Panc1 (cell line): ENCODE results near the gene KCTD6. TPM values are rescaled to one million over a fixed set of nuclear protein-coding genes. Genes with fewer than 3 reads are reported as not detected.
A peak's percentile ranks its signal among the peaks of the same experiment; 100 is the strongest.

Experiments
- ATAC-seq: fragments of 200-7000 bp; cut with Tn5 transposase; 2 replicates; pipeline ENCODE4 v1.9.1; 2020; ENCODE audit warnings: mild to moderate bottlenecking, moderate library complexity
- Bru-seq: library from RNA; stranded (reverse); fragments of 400-500 nt; gene quantifications from one replicate; lab custom pipeline; 2021; lab: Mats Ljungman, UMichigan
- BruChase-seq, 2 experiments: library from RNA; stranded (reverse); fragments of 400-500 nt; gene quantifications; one replicate each; lab custom pipeline; 2021; lab: Mats Ljungman, UMichigan
- BruUV-seq: library from RNA; stranded (reverse); fragments of 400-500 nt; replicated peaks from 2 replicates; lab custom pipeline; 2021; lab: Mats Ljungman, UMichigan
- CTCF ChIA-PET: fragments of 300-600 bp; sonication (Branson Sonifier 250); formaldehyde crosslinking; loops from one replicate; lab custom pipeline; 2022; ENCODE audit warnings: antibody characterized with exemption; lab: Charles Lee
- POLR2A ChIA-PET: fragments of 300-600 bp; sonication (Branson Sonifier 250); formaldehyde crosslinking; loops from one replicate; lab custom pipeline; 2022; ENCODE audit warnings: antibody characterized with exemption; lab: Charles Lee
- DNase-seq: peaks from one replicate; pipeline ENCODE4 v3.0.0-alpha.2; 2010; ENCODE audit warnings: low read depth, low spot score
- H3K27ac ChIP-seq: 2 replicates; pipeline ENCODE4 v1.5.1; 2011; ENCODE audit warnings: mild to moderate bottlenecking, low read length, inconsistent platforms
- H3K27me3 ChIP-seq: fragments of 200-500 bp; sonication (Bioruptor generic); 2 replicates; pipeline ENCODE4 v1.6.0; 2014; ENCODE audit warnings: low read length, inconsistent platforms; ENCODE audit not compliant: control insufficient read depth, insufficient read depth
- H3K36me3 ChIP-seq: fragments of 200-500 bp; sonication (Bioruptor generic); 2 replicates; pipeline ENCODE4 v1.5.1; 2014; ENCODE audit warnings: inconsistent platforms, mild to moderate bottlenecking, low read length, moderate library complexity; ENCODE audit not compliant: control insufficient read depth, insufficient read depth
- H3K4me1 ChIP-seq: 2 replicates; pipeline ENCODE4 v1.5.1; 2011; ENCODE audit warnings: inconsistent platforms, mild to moderate bottlenecking, low read length, moderate library complexity; ENCODE audit not compliant: control insufficient read depth, insufficient read depth
- H3K4me3 ChIP-seq, 2 experiments: 2 replicates each; pipeline ENCODE4 v1.5.1; 2011 to 2012; ENCODE audit warnings: low read depth in 2 of 2, low read length in 2 of 2, mild to moderate bottlenecking in 2 of 2, inconsistent platforms in 1 of 2, moderate library complexity in 1 of 2
- H3K9me3 ChIP-seq: fragments of 200-500 bp; sonication (Bioruptor generic); 2 replicates; pipeline ENCODE4 v1.5.1; 2014; ENCODE audit warnings: low read depth, mild to moderate bottlenecking, inconsistent platforms, low read length, moderate library complexity; ENCODE audit not compliant: control insufficient read depth, insufficient read depth
- POLR2AphosphoS5 ChIP-seq: IDR thresholded peaks from 2 replicates; pipeline ENCODE4 v1.6.1; 2012; ENCODE audit warnings: mild to moderate bottlenecking, low read depth, low read length, moderate library complexity
- REST ChIP-seq, 2 experiments: IDR thresholded peaks; 2 replicates each; pipeline ENCODE4 v1.6.1; 2011 to 2012; ENCODE audit warnings: low read depth in 2 of 2, control low read depth in 1 of 2, low read length in 1 of 2, mild to moderate bottlenecking in 1 of 2, moderate library complexity in 1 of 2; ENCODE audit not compliant: insufficient read depth in 1 of 2
- SIN3A ChIP-seq: IDR thresholded peaks from 2 replicates; pipeline ENCODE4 v1.6.1; 2012; ENCODE audit warnings: low read depth, mild to moderate bottlenecking, low read length, moderate library complexity, borderline replicate concordance; ENCODE audit not compliant: insufficient read depth
- TCF7L2 ChIP-seq: IDR thresholded peaks from 2 replicates; pipeline ENCODE4 v1.6.1; 2011; ENCODE audit warnings: mild to moderate bottlenecking, low read depth, low read length, inconsistent platforms
- in situ Hi-C: cut with HindIII; loops from 2 replicates; pipeline ENCODE4 v1.10.0; 2016; ENCODE audit warnings: low sequenced_read_pairs, low pct_unique_long_range_greater_than_20kb
- intact Hi-C: fragments of 100-400 bp; cut with micrococcal nuclease; formaldehyde crosslinking; loops from one replicate; pipeline ENCODE4 v1.10.0; 2022; ENCODE audit not compliant: unreplicated experiment
- long read RNA-seq: library from polyadenylated mRNA; unstranded; transcript quantifications from one replicate; pipeline ENCODE4 v2.0.0, GENCODE V29; 2021; ENCODE audit not compliant: unreplicated experiment
- polyA plus RNA-seq: library from polyadenylated mRNA; unstranded; fragments of >200 nt; gene quantifications from one replicate; pipeline ENCODE4 v1.2.1, GENCODE V29; 2012; ENCODE audit warnings: missing spikeins; ENCODE audit not compliant: insufficient read length
- total RNA-seq: library from RNA; stranded (reverse); gene quantifications from one replicate; pipeline ENCODE4 v1.2.1, GENCODE V29; 2021; ENCODE audit not compliant: unreplicated experiment
- TF ChIP-seq, protein P1 (sequence below): fragments of 450-650 bp; IDR thresholded peaks from 2 replicates; pipeline ENCODE4 v1.5.1; 2017; ENCODE audit warnings: mild to moderate bottlenecking

Gene KCTD6
- total RNA-seq = 18.3 TPM
- 16.8 TPM for polyA plus RNA-seq
- percentile 89 among the genes with signal in this experiment for Bru-seq, nascent RNA
- percentile 90 among the genes with signal in this experiment for BruChase-seq, experiment 1, labeled RNA remaining after a 2-hour chase
- BruChase-seq, experiment 2, labeled RNA remaining after a 6-hour chase = percentile 76 among the genes with signal in this experiment
- long read RNA-seq, transcript KCTD6-202 (3 exons, 1,533 nt) = major isoform, 31 of 47 reads
- long read RNA-seq, partial matches to known transcripts = 4 of 47 reads
- long read RNA-seq, other reads (novel, unspliced or antisense) = 9 of 47 reads

GRCh38 chr3:58491506-58492402 is at the start of gene KCTD6:
Gene KCTD6 (plus strand): TSS chr3:58492096. CDS start chr3:58498756, 6,660 bp downstream.
- ChIA-PET POLR2A (no interaction called here), CTCF (interaction anchor here (0.6 to 0.7 kb wide), 3 partner anchors 35 to 1962 kb away, joined by 3 read pairs; no protein-coding TSS in a partner anchor)
- Histone ChIP-seq H3K9me3 (no peaks in the 10 kb centered on the region), H3K4me3 (peak within 1 kb of the TSS; percentile 58 to 94), H3K36me3 (no peaks in the 10 kb centered on the region; the same call in 1 of the 2 replicates), H3K4me1 (peaks cover 42% of the 10 kb centered on the region), H3K27me3 (no peaks in the 10 kb centered on the region), H3K27ac (peak within 1 kb of the TSS; percentile 77)
- DNase-seq = peak; percentile 35
- BruUV-seq = no TSS peak
- in situ Hi-C loops (no loop called here), intact Hi-C loops (no loop called here)
- TF ChIP-seq, protein P1, sequence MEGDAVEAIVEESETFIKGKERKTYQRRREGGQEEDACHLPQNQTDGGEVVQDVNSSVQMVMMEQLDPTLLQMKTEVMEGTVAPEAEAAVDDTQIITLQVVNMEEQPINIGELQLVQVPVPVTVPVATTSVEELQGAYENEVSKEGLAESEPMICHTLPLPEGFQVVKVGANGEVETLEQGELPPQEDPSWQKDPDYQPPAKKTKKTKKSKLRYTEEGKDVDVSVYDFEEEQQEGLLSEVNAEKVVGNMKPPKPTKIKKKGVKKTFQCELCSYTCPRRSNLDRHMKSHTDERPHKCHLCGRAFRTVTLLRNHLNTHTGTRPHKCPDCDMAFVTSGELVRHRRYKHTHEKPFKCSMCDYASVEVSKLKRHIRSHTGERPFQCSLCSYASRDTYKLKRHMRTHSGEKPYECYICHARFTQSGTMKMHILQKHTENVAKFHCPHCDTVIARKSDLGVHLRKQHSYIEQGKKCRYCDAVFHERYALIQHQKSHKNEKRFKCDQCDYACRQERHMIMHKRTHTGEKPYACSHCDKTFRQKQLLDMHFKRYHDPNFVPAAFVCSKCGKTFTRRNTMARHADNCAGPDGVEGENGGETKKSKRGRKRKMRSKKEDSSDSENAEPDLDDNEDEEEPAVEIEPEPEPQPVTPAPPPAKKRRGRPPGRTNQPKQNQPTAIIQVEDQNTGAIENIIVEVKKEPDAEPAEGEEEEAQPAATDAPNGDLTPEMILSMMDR = peak; percentile 92
- TF ChIP-seq POLR2AphosphoS5 = no peak
- 0 out of 2 replicates have a peak, but pooled peaks have one; percentile 35 for TF ChIP-seq SIN3A
- peak; percentile 97 for ATAC-seq

DNA sequence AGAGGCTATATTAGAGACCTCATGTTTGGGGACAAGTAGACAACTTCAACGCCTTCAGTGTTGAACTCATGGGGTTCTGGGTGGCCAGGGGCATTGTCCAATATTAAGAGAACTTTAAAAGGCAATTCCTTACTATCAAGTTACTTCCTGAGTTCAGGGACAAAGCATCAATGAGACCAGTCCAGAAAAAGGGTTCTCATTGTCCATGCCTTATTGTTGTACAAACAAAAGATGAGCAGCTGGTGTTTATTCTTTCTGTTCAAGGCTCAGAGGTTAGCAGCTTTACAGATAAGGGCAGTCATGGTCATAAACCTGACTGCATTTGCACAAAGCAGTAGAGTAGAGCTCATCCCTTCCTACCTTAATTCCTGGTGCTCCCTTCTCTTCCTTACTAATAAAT is 39.7 kb upstream of the KCTD6 start:
- H3K4me1 ChIP-seq = no peaks in the 10 kb centered on the region
- H3K36me3 ChIP-seq = no peaks in the 10 kb centered on the region
- POLR2A ChIA-PET = no interaction called here
- H3K4me3 ChIP-seq = no peak overlapping the region
- no TSS peak for BruUV-seq
- CTCF ChIA-PET = no interaction called here
- DNase-seq (no peak), ATAC-seq (no peak)
- TF ChIP-seq POLR2AphosphoS5 (no peak), TCF7L2 (no peak)
- peaks cover 4% of the 10 kb centered on the region; the same call in 1 of the 2 replicates for H3K9me3 ChIP-seq
- in situ Hi-C loops (no loop called here), intact Hi-C loops (no loop called here)
- H3K27ac ChIP-seq = no peak overlapping the region
- no peaks in the 10 kb centered on the region for H3K27me3 ChIP-seq

GRCh38 chr3:58459160-58459559 is 32.7 kb upstream of the KCTD6 start:
- in situ Hi-C loops (no loop called here), intact Hi-C loops (no loop called here)
- DNase-seq (no peak), ATAC-seq (no peak)
- no TSS peak for BruUV-seq
- ChIA-PET POLR2A (no interaction called here), CTCF (no interaction called here)
- TF ChIP-seq SIN3A = no peak
- TF ChIP-seq, protein P1 = no peak
- no peak for TF ChIP-seq POLR2AphosphoS5
- TF ChIP-seq REST (IDR thresholded peaks at IDR 0.05; ENCODE audit: insufficient read depth in 1 of 2, low read depth in 2 of 2, low read length in 1 of 2) = no peak
- no peak for TF ChIP-seq TCF7L2
- Histone ChIP-seq H3K36me3 (no peaks in the 10 kb centered on the region), H3K27ac (no peak overlapping the region), H3K4me1 (peaks cover 9% of the 10 kb centered on the region), H3K27me3 (no peaks in the 10 kb centered on the region), H3K4me3 (no peak overlapping the region), H3K9me3 (0 out of 2 replicates have a peak, but pooled peaks cover 4% of the 10 kb centered on the region)
